Measurements from ENCODE around the gene AGBL1. TPM values are rescaled to one million over a fixed set of nuclear protein-coding genes. Genes with fewer than 3 reads are reported as not detected.

Gene AGBL1
- total and polyA plus RNA-seq, 7 donors = 0.96 to 34.8 (median 6.6) TPM

GRCh38 chr15:86863226-86863915 lies 783.7 kb downstream of the AGBL1 start:
- Histone ChIP-seq H3K27ac (peak overlapping the region; percentile 82), H3K36me3 (ENCODE audit: insufficient read depth in 1 of 2, low read depth in 1 of 2) (no peaks in the 10 kb centered on the region), H3K27me3 (ENCODE audit: insufficient read depth in 3 of 3, low read length in 2 of 3) (no peaks in the 10 kb centered on the region), H3K4me3 (no peak overlapping the region), H3K9me3 (no peaks in the 10 kb centered on the region), H3K4me1 (peaks cover 16% of the 10 kb centered on the region)
- WGBS, 3 donors = 37 to 52% (median 48%) methylated on average over 4 of the region's 4 CpGs
- ATAC-seq = peak; percentile 96 to 99 (median 98)
- peak; percentile 48 to 73 for DNase-seq
- intact Hi-C loops (cut with DNase I) = no loop called here
- no peak for TF ChIP-seq CTCF (IDR thresholded peaks at IDR 0.05)

- H3K27ac ChIP-seq = no peak overlapping the region
- intact Hi-C loops (cut with DNase I) = no loop called here
- no peak overlapping the region for H3K4me3 ChIP-seq
- H3K9me3 ChIP-seq = no peaks in the 10 kb centered on the region
- H3K27me3 ChIP-seq (ENCODE audit: insufficient read depth in 3 of 3, low read length in 2 of 3) = no peaks in the 10 kb centered on the region
- H3K4me1 ChIP-seq = peaks cover 16% of the 10 kb centered on the region
- no peaks in the 10 kb centered on the region for H3K36me3 ChIP-seq (ENCODE audit: insufficient read depth in 1 of 2, low read depth in 1 of 2)
- ATAC-seq (no peak), DNase-seq (no peak)
- TF ChIP-seq CTCF (IDR thresholded peaks at IDR 0.05) = no peak
Observed at GRCh38 chr15:86865920-86866319, 786.2 kb downstream of the AGBL1 start.

- DNase-seq (no peak), ATAC-seq (no peak)
- TF ChIP-seq CTCF (IDR thresholded peaks at IDR 0.05) = no peak
- Histone ChIP-seq H3K27me3 (ENCODE audit: insufficient read depth in 3 of 3, low read length in 2 of 3) (no peaks in the 10 kb centered on the region), H3K9me3 (no peaks in the 10 kb centered on the region), H3K4me1 (no peaks in the 10 kb centered on the region), H3K36me3 (ENCODE audit: insufficient read depth in 1 of 2, low read depth in 1 of 2) (no peaks in the 10 kb centered on the region), H3K4me3 (no peak overlapping the region), H3K27ac (no peak overlapping the region)
- 71 to 77% (median 76%) methylated on average over 3 of the region's 3 CpGs for WGBS, 3 donors
- intact Hi-C loops (cut with DNase I) = loop anchor here in 1 of 2 donors (10.0 kb wide), 1 partner anchor 246 kb away; no protein-coding TSS in a partner anchor
Observed at GRCh38 chr15:86870846-86871245, 791.2 kb downstream of the AGBL1 start.

GRCh38 chr15:86871964-86872363 lies 792.3 kb downstream of the AGBL1 start:
- no peak overlapping the region for H3K27ac ChIP-seq
- intact Hi-C loops (cut with DNase I) = loop anchor here in 1 of 2 donors (10.0 kb wide), 1 partner anchor 247 kb away; no protein-coding TSS in a partner anchor
- no peak for TF ChIP-seq CTCF (IDR thresholded peaks at IDR 0.05)
- 71 to 81% (median 75%) methylated on average over 4 of the region's 4 CpGs for WGBS, 3 donors
- DNase-seq = no peak
- no peak for ATAC-seq
- H3K9me3 ChIP-seq = no peaks in the 10 kb centered on the region
- no peaks in the 10 kb centered on the region for H3K27me3 ChIP-seq (ENCODE audit: insufficient read depth in 3 of 3, low read length in 2 of 3)
- no peaks in the 10 kb centered on the region for H3K36me3 ChIP-seq (ENCODE audit: insufficient read depth in 1 of 2, low read depth in 1 of 2)
- no peak overlapping the region for H3K4me3 ChIP-seq
- H3K4me1 ChIP-seq = no peaks in the 10 kb centered on the region

- TF ChIP-seq CTCF (IDR thresholded peaks at IDR 0.05) = no peak
- no peaks in the 10 kb centered on the region for H3K27me3 ChIP-seq (ENCODE audit: insufficient read depth in 3 of 3, low read length in 2 of 3)
- H3K36me3 ChIP-seq (ENCODE audit: insufficient read depth in 1 of 2, low read depth in 1 of 2) = no peaks in the 10 kb centered on the region
- no peaks in the 10 kb centered on the region for H3K9me3 ChIP-seq
- DNase-seq (no peak), ATAC-seq (no peak)
- 87 to 100% (median 94%) methylated on average over 1 of the region's 1 CpG for WGBS, 3 donors
- intact Hi-C loops (cut with DNase I) = loop anchor here in 1 of 2 donors (10.0 kb wide), 1 partner anchor 248 kb away; no protein-coding TSS in a partner anchor
- no peak overlapping the region for H3K27ac ChIP-seq
- H3K4me3 ChIP-seq = no peak overlapping the region
- H3K4me1 ChIP-seq = no peaks in the 10 kb centered on the region
Observed at GRCh38 chr15:86872782-86873181, 793.1 kb downstream of the AGBL1 start.

All from psoas muscle (tissue), 8 donors.